Mesenchymal stem cell (in vitro differentiated cells and primary cell): ENCODE measurements around the gene RNF32.

Source experiments
- DNase-seq: peaks from one replicate; pipeline ENCODE4 v3.0.0-alpha.2; 2013
- H2AFZ ChIP-seq: one replicate; pipeline ENCODE4 v1.6.1; 2013; ENCODE audit warnings: low read depth, mild to moderate bottlenecking, control low read depth, inconsistent platforms, low read length, moderate library complexity
- H2AK5ac ChIP-seq: 2 replicates; pipeline ENCODE4 v1.6.1; 2013; ENCODE audit warnings: low read length, moderate library complexity, mild to moderate bottlenecking, inconsistent platforms; ENCODE audit not compliant: severe bottlenecking
- H2BK120ac ChIP-seq: one replicate; pipeline ENCODE4 v1.6.1; 2013; ENCODE audit warnings: low read depth, mild to moderate bottlenecking, inconsistent platforms, low read length, moderate library complexity
- H2BK12ac ChIP-seq, 2 experiments: one replicate each; pipeline ENCODE4 v1.6.1; 2013; ENCODE audit warnings: inconsistent platforms in 2 of 2, low read length in 2 of 2, mild to moderate bottlenecking in 2 of 2, moderate library complexity in 2 of 2, control low read depth in 1 of 2
- H2BK15ac ChIP-seq: one replicate; pipeline ENCODE4 v1.6.1; 2013; ENCODE audit warnings: mild to moderate bottlenecking, low read depth, inconsistent platforms; ENCODE audit not compliant: poor library complexity, severe bottlenecking
- H2BK5ac ChIP-seq: 2 replicates; pipeline ENCODE4 v1.6.1; 2013; ENCODE audit warnings: low read depth, mild to moderate bottlenecking, low read length, control low read depth, inconsistent platforms; ENCODE audit not compliant: poor library complexity, severe bottlenecking
- H3K14ac ChIP-seq, 2 experiments: one replicate each; pipeline ENCODE4 v1.6.1; 2013; ENCODE audit warnings: inconsistent platforms in 2 of 2, low read length in 2 of 2, control low read depth in 1 of 2, mild to moderate bottlenecking in 1 of 2, moderate library complexity in 1 of 2
- H3K18ac ChIP-seq, 2 experiments: one replicate each; pipeline ENCODE4 v1.6.1; 2013; ENCODE audit warnings: inconsistent platforms in 2 of 2, low read length in 2 of 2, control low read depth in 1 of 2, low read depth in 1 of 2, mild to moderate bottlenecking in 1 of 2
- H3K23ac ChIP-seq, 2 experiments: one replicate each; pipeline ENCODE4 v1.6.1; 2013; ENCODE audit warnings: inconsistent platforms in 2 of 2, low read length in 2 of 2, mild to moderate bottlenecking in 2 of 2, moderate library complexity in 2 of 2, control low read depth in 1 of 2
- H3K27ac ChIP-seq: 2 replicates; pipeline ENCODE4 v1.5.1; 2013; ENCODE audit warnings: mild to moderate bottlenecking, moderate library complexity, low read length, control low read depth, inconsistent platforms; ENCODE audit not compliant: poor library complexity, severe bottlenecking
- H3K27me3 ChIP-seq, 2 experiments: 2 replicates each; pipeline versions ENCODE4 v1.6.1 to v1.7.0; 2013; ENCODE audit warnings: low read length in 2 of 2, mild to moderate bottlenecking in 2 of 2, moderate library complexity in 2 of 2, control low read depth in 1 of 2, inconsistent platforms in 1 of 2; ENCODE audit not compliant: control insufficient read depth in 1 of 2, insufficient read depth in 1 of 2
- H3K36me3 ChIP-seq, 2 experiments: 2 replicates each; pipeline versions ENCODE4 v1.6.1 to v1.7.0; 2013; ENCODE audit warnings: low read length in 2 of 2, control low read depth in 1 of 2, inconsistent platforms in 1 of 2, low read depth in 1 of 2, mild to moderate bottlenecking in 1 of 2; ENCODE audit not compliant: insufficient read depth in 2 of 2, control insufficient read depth in 1 of 2
- H3K4ac ChIP-seq, 2 experiments: one replicate each; pipeline ENCODE4 v1.6.1; 2013; ENCODE audit warnings: inconsistent platforms in 2 of 2, low read length in 2 of 2, mild to moderate bottlenecking in 2 of 2, moderate library complexity in 2 of 2, control low read depth in 1 of 2, low read depth in 1 of 2
- H3K4me1 ChIP-seq: 2 replicates; pipeline ENCODE4 v1.6.1; 2013; ENCODE audit warnings: low read depth, low read length, control low read depth; ENCODE audit not compliant: control insufficient read depth, insufficient read depth
- H3K4me2 ChIP-seq: 2 replicates; pipeline ENCODE4 v1.6.1; 2013; ENCODE audit warnings: low read length, mild to moderate bottlenecking, inconsistent platforms; ENCODE audit not compliant: poor library complexity, severe bottlenecking
- H3K4me3 ChIP-seq, 2 experiments: 2 replicates each; pipeline versions ENCODE4 v1.5.1 to v1.7.0; 2013; ENCODE audit warnings: low read length in 2 of 2, mild to moderate bottlenecking in 2 of 2, control low read depth in 1 of 2, low read depth in 1 of 2; ENCODE audit not compliant: insufficient read depth in 1 of 2
- H3K79me1 ChIP-seq: replicated peaks from 2 replicates; pipeline ENCODE4 v1.6.1; 2013; ENCODE audit warnings: mild to moderate bottlenecking, control low read depth, low read length, inconsistent platforms; ENCODE audit not compliant: poor library complexity, severe bottlenecking
- H3K9ac ChIP-seq: 2 replicates; pipeline ENCODE4 v1.7.0; 2013; ENCODE audit warnings: mild to moderate bottlenecking, low read length, moderate library complexity
- H3K9me3 ChIP-seq: 2 replicates; pipeline ENCODE4 v1.7.0; 2013; ENCODE audit warnings: mild to moderate bottlenecking, low read length; ENCODE audit not compliant: control insufficient read depth
- H4K8ac ChIP-seq: one replicate; pipeline ENCODE4 v1.6.1; 2013; ENCODE audit warnings: inconsistent platforms, mild to moderate bottlenecking, low read length, moderate library complexity
- H4K91ac ChIP-seq: one replicate; pipeline ENCODE4 v1.6.1; 2013; ENCODE audit warnings: mild to moderate bottlenecking, low read length, inconsistent platforms
- WGBS: methylation state at CpG from one replicate; pipeline ENCODE4 v1.1.7; 2013; ENCODE audit warnings: mixed read lengths; 5-methylcytosine and 5-hydroxymethylcytosine counted together

Gene RNF32

GRCh38 chr7:156659203-156659602 lies 18.6 kb downstream of the RNF32 start:
- 100% methylated on average over 2 of the region's 6 CpGs for WGBS
- H3K23ac ChIP-seq: no peak overlapping the region
- no peak overlapping the region for H3K9ac ChIP-seq
- no peak overlapping the region for H3K4me3 ChIP-seq
- H3K4ac ChIP-seq: no peak overlapping the region
- no peaks in the 10 kb centered on the region for H3K27me3 ChIP-seq
- H4K8ac ChIP-seq: no peak overlapping the region
- no peaks in the 10 kb centered on the region for H3K36me3 ChIP-seq
- H3K27ac ChIP-seq: no peak overlapping the region
- no peak overlapping the region for H2AK5ac ChIP-seq
- H2AFZ ChIP-seq: no peak overlapping the region
- no peak overlapping the region for H3K14ac ChIP-seq
- H4K91ac ChIP-seq: no peak overlapping the region
- no peaks in the 10 kb centered on the region for H3K9me3 ChIP-seq
- no peak overlapping the region for H3K18ac ChIP-seq
- H3K79me1 ChIP-seq: no peaks in the 10 kb centered on the region
- peaks cover 1% of the 10 kb centered on the region for H3K4me1 ChIP-seq
- no peak overlapping the region for H2BK12ac ChIP-seq
- no peak overlapping the region for H3K4me2 ChIP-seq
- H2BK15ac ChIP-seq: no peak overlapping the region
- no peak for DNase-seq
- H2BK5ac ChIP-seq: no peak overlapping the region
- no peak overlapping the region for H2BK120ac ChIP-seq

- no peak overlapping the region for H4K91ac ChIP-seq
- DNase-seq: no peak
- no peak overlapping the region for H3K27ac ChIP-seq
- no peak overlapping the region for H2AK5ac ChIP-seq
- H3K18ac ChIP-seq: no peak overlapping the region
- H3K14ac ChIP-seq: peak overlapping the region in 1 of 2 experiments; percentile 20
- no peak overlapping the region for H2BK12ac ChIP-seq
- H3K23ac ChIP-seq: no peak overlapping the region
- H4K8ac ChIP-seq: no peak overlapping the region
- no peak overlapping the region for H3K9ac ChIP-seq
- H3K9me3 ChIP-seq: no peaks in the 10 kb centered on the region
- H3K79me1 ChIP-seq: no peaks in the 10 kb centered on the region
- no peaks in the 10 kb centered on the region for H3K27me3 ChIP-seq
- no peak overlapping the region for H3K4ac ChIP-seq
- no peak overlapping the region for H2BK5ac ChIP-seq
- no peak overlapping the region for H3K4me2 ChIP-seq
- WGBS: 82% methylated on average over 11 of the region's 11 CpGs
- no peak overlapping the region for H3K4me3 ChIP-seq
- H3K36me3 ChIP-seq: no peaks in the 10 kb centered on the region
- peak overlapping the region; percentile 42 for H2AFZ ChIP-seq
- H2BK15ac ChIP-seq: no peak overlapping the region
- H3K4me1 ChIP-seq: peaks cover 1% of the 10 kb centered on the region
- H2BK120ac ChIP-seq: no peak overlapping the region
Observed at GRCh38 chr7:156659961-156660360, 19.4 kb downstream of the RNF32 start.

DNA sequence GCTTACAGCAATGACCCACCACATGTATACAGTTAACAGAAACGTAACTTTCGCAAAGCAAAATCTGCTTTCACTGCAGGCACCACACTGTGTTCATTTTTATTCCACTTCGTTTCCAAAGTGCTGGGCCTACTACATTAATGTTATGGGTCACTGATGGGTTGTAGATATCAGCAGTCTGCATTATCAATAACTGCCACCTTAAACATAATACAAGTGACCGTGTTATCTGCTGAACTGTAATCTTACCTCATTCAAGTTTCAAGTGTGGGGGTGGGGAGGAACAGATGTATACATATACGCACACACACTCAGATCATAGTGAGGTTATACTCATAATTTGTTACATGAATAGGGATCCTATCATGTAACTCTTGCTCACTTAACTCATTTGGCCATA lies 21.1 kb downstream of the RNF32 start:
- 100% methylated on average over 1 of the region's 5 CpGs for WGBS
- no peaks in the 10 kb centered on the region for H3K27me3 ChIP-seq

DNA sequence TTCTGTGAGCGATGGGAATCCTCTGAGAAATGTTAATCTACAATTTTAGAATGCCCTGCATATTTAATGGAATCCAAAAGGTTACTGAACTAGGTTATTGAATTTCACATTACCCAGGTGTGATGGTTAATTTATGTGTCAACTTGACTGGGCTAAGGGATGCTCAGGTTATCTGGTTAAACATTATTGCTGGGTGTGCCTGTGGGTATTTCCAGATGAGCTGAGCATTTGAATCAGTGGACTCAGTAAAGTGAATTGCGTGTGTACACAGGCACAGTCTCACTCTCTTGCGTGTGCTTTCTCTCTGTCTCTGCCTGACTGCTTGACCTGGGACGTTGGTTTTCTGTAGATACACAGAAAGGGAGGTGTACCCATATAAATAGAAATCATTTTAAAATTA lies 21.7 kb downstream of the RNF32 start:
- Histone ChIP-seq H3K36me3 (no peaks in the 10 kb centered on the region), H3K18ac (no peak overlapping the region), H3K79me1 (no peaks in the 10 kb centered on the region), H3K23ac (no peak overlapping the region), H3K27ac (no peak overlapping the region), H3K9me3 (no peaks in the 10 kb centered on the region), H3K4me2 (no peak overlapping the region), H3K4ac (no peak overlapping the region), H4K8ac (no peak overlapping the region), H2BK15ac (no peak overlapping the region), H3K27me3 (no peaks in the 10 kb centered on the region), H3K4me3 (no peak overlapping the region), H2BK12ac (no peak overlapping the region), H3K4me1 (peaks cover 1% of the 10 kb centered on the region), H4K91ac (no peak overlapping the region), H2BK5ac (no peak overlapping the region), H2BK120ac (no peak overlapping the region), H2AFZ (no peak overlapping the region), H3K9ac (no peak overlapping the region), H2AK5ac (no peak overlapping the region), H3K14ac (no peak overlapping the region)
- 89% methylated on average over 1 of the region's 4 CpGs for WGBS
- no peak for DNase-seq

More for the DNA sequence above, 21.1 kb downstream of the RNF32 start:
- Histone ChIP-seq H3K27ac (no peak overlapping the region), H3K79me1 (no peaks in the 10 kb centered on the region), H2BK5ac (no peak overlapping the region), H3K9ac (no peak overlapping the region), H2BK120ac (no peak overlapping the region), H3K4me2 (no peak overlapping the region), H3K9me3 (no peaks in the 10 kb centered on the region), H2AFZ (no peak overlapping the region), H3K14ac (no peak overlapping the region), H3K23ac (no peak overlapping the region), H2BK12ac (no peak overlapping the region), H2BK15ac (no peak overlapping the region), H2AK5ac (no peak overlapping the region), H3K36me3 (no peaks in the 10 kb centered on the region), H3K4me1 (peaks cover 1% of the 10 kb centered on the region), H4K91ac (no peak overlapping the region), H3K18ac (no peak overlapping the region), H4K8ac (no peak overlapping the region), H3K4ac (no peak overlapping the region), H3K4me3 (no peak overlapping the region)
- DNase-seq: no peak
